Cerebellar cortex (tissue), 1 donor: ENCODE results near the gene SEPHS1.
"Not testable (repeated sequence)": the region's sequence is repeated elsewhere in the genome, so short reads cannot be mapped to it uniquely, and the experiment has no call there.

ENCODE experiments used
- DNase-seq: peaks from one replicate; pipeline ENCODE4 v3.0.0-alpha.2; 2015; ENCODE audit warnings: low spot score

The SEPHS1 gene

DNA sequence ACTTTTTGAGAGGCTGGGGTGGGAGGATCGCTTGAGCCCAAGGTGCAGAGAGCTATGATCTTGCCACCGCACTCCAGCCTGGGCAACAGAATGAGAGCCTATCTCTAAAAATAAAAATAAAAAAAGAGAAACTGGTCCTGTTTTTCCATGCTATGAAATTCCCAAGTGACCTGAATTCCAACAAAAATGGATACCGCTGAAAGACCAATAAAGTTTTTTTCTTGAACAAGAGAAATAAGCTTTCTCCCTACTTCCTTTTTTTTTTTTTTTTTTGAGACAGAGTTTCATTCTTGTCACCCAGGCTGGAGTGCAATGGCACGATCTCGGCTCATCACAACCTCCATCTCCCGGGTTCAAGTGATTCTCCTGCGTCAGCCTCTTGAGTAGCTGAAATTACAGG is 12.5 kb upstream of the SEPHS1 start:
- DNase-seq = no peak

DNA sequence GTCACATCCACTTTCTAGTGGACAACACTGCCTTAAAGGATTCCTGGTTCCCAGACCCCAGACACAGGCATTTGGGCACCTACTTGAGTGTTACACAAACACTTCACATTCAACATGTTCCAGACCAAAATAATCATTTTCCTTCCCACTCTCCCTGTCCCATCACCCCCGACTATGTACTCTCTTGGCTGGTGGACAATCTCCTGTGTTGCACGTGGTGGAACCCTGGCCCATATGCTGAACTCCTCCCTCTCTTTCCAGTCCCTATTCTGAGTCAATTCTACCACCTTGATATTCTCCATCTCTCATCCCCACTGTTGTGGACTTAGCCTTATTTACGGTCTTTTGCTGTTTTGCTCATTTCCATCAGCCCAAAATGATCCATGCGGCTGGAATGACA is 8.3 kb upstream of the SEPHS1 start:
- DNase-seq = no peak

DNA sequence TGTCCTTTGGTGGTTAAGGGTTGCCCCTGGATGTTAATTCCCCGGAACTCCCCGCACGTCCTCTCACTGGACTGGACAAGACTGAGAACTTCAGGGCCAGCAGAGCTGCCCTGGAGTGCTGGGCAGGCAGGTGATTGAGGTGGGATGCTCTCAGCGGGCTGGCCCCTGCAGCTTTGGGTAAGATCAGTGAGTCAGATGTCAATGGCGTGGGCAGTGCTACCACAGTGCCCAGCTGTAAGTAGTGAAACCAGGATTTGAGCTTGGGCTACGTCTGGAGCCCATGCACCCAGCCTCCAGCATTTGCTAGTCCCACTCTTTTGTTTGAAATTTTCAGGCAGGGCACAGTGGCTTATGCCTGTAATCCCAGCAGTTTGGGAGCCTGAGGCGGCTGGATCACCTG is 6.7 kb upstream of the SEPHS1 start:
- DNase-seq = no peak

DNA sequence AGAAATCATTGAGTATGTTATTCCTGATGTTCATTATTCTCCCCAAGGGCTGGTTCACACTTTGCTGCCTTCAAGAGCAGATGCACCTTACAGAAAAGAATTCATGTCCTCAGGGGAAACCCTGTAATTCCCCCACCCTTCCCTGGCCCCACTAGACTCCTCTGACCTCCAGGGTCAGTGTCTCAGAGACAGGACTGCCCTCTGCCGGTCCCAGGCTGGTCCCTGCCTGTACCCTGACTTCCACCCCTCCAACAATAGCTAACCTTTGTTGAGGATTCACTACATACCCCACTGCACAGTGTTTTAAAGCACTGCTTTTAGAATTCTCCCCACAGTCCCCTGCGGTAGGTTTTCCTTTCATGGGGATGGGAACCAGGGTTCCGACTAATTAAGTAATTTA is 4.4 kb upstream of the SEPHS1 start:
- no peak for DNase-seq

DNA sequence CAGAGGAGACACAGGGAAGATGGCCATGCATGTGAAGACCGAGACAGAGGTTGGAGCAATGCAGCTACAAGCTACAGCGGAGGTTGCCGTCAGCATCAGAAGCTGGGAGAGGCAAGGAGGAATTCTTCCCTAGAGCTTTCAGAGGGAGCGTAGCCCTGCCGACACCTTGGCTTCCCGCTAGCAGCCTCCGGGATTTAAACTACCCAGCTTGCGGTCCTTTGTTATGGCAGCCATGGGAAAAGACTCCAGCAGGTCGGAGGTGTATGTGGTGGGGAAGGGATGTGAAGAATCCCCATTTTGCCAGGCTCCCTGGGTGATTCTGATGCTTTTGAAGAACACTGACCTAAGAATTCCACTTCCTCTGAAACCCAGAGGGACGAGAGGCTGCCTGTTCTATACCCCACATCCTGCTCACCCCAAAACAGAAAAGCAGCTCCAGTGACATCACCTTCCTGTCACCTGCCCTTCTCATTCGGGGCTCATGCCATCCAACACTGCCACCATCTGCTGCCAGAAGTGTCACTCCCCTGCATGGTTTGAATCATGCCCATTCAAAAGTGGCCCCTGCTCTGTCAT is 3.3 kb upstream of the SEPHS1 start:
- DNase-seq = no peak

DNA sequence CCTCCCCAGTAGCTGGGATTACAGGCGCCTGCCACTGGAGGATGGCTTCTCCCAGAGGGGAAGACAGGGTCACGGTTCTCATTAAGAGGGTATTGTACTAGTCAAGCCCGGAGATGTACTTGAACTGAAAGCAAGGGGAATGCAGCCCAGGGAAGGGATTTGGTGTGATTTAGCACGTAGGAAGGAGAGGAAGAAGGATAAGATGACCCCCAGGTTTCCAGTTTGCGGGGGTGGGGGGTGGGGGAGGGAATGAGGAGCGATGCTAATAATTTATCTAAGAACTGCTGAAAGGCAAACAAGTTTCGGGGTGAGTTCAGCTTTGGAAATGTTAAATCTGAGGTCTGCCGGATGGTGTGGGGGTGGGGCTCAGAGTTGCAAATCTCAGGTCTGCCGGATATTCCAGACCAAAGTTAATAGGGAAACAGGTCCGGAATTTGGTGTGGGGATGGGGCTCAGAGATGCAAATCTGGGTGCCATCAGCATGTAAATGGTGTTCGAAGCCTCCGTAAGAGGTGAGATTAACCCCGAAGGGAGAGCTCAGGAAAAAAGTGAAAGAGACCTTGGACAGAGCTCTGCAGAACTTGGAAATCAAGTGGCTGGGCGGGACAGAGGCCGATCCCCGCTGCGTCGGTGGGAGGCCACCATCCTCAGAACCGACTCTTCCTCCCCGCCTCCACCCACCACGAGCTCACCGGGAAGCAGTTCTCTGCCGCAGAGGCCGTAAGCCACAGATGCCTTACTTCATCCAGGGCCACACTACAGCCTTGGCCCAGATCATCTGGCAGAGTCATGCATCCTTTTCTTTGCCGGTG is 1.6 kb upstream of the SEPHS1 start:
- peak; percentile 30 for DNase-seq

DNA sequence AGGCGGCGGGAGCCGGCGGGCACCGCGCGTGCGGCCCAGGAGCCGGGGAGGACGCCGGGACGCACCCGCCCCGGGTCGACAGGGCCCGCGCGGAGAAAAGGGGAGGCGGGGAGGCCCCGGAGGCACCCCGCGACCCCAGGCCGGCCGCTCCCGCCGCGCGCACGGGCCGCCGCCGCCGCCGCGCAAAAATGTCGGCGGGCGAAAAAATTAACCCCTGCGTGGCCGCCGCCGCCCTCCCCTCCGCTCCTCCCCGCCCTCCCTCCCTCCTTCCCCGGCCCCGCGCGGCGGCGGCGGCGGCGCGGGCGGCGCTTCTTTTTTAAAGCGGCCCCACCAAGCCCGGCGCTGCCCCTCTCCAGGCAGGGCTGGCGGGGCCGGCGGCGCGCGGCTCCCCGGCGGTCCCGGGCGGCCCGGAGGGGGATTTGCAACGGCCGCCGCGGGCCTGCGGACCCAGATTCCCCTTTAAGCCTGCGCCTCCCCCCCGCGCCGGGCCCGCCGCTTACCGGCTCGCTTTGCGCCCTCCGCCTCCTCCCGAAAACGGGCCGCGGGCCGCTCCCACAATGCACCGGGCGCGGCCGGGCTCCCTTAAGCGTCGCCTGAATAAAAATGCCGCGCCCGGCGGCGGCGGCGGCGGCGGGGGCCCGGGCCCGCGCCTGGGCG is 465 bp downstream of the SEPHS1 start:
- DNase-seq = peak; percentile 66

DNA sequence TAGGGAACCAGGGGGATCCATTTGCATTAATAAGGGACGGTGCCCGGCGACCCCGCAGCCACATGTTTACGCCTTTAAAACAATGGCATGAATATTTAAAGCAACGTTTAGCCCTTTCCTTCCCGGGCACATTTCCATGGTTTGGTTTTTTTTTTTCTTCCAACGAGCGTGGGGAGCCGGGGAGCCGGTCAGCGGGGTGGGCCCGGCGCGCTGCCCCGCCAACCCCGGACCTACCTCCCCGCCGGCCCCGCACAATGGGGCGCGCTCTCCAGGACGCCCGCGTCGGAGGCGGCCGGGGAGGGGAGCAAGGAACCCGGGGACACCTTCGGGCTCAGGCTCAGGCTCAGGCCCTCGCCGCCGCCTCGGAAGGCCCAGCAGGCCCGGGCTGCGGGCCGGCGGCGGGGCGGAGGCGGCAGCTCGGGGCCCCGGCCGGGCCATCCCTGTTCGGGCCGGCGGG is 1.0 kb downstream of the SEPHS1 start:
- peak; percentile 22 for DNase-seq

DNA sequence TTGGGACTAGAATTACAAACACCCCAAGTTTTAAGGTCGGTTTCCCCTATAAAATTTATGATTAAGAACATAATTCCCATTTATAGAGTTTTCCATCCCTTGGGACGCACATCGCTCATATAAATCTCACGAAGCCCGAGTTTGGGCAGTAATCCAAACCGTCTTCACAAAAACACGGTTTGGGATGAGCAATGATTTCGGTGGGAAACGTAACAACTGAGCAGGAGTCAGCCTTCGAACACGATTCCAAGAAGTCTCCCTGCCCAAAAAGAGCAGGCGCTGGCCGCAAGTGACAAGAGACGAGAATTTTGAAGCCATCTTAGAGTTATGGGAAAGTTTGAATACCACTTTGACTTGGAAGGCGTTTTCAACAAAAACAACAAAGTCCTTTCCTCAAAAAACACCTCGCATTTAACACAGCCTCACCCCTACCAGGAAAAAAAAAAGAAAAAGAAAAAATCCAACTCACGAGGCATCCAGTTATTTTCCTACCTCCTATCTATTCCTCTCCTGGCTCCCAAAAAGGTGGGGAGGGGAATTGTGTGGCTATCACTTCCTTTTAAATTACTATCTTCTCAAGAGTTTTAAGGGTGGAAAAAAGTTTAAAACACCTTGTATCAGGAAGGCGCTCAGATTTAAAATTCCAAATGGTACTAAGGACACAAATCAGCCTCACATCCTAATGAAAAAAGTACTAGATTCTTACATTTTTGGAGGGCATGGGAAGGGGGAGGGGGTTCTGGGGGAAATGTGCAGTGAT is 1.6 kb downstream of the SEPHS1 start:
- DNase-seq = peak; percentile 39

DNA sequence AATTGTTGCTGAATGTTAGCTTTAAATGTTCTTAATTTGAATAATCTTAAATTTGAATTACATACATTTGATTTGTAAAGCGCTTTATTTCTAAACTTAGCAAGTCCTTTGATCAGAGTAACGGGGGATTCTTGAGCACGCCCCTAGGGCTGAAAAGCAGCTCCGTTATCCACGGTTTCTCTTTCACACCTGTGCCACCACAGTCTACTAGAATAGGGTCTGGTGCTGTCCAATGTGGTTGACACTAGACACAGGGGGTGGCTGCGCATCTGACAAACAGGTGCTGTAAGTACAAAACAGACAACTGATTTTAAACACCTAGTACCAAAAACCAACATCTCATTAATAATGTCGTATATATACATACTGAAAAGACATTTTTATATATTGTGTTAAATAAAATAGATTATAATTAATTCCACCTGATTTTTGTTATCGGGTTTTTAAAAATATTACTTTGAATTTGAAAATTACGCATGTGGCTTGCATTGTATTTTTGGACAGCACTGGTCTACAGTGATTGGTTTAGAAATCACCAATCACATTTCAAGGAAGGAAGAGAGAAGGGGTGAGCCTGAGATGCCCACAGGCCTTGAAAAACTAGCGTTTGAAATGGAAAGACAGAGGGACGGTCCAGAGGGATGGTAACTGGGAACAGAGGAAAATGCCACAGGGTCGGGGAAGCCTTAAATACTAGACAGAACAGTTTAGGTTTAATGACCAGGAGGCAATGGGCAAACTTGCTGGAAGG is 7.3 kb downstream of the SEPHS1 start:
- DNase-seq = peak; percentile 78

DNA sequence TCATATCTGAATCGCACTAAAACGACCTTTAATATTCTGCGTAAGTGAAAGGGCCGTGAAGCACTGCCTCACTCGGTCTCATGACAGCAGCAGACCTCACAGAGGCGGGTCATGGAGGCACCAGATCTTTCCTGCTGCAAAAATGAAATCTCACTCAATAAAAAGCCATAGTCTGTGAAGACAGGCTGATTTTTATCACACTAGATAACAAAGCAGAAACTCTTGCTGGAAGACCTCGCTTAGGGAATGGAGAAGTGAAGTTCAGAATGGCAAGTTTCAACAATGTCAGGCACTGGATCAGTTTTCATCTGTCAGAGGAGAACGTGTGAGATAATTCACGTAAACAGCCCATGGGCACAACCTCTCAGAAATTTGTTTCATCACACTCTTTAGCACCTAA is 8.0 kb downstream of the SEPHS1 start:
- DNase-seq = peak; percentile 36

DNA sequence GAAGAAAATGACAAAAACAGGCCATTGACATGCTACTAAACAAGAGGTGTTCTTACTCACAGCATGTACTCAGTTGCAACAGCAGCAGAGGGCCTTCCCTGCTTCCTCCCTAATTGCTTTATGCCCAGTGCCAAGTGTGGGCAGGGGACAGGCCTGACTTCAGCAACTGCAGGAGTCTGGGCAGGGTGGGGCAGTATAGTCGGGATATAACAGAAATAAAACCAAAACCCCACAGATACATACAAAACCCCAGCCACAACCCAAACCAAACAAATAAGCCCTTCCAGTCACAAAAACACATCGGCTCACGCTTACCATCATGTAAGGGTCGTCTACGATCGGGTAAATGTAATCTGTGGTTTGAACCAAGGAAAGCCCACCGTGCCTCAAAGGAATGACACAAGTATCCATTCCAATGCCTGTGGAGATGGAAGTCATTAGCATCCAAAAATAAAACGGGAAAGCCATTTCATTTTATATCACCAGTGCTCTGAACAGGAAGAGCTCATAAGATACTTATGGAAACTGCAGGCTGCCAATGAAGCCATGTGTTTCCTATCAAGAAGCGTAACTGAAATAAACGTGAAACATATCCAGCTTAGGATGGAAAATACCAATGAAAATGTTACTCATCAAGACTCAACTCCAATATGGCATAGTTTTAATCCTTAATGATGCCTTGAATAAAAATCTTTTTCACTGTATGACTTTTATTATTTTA is 9.5 kb downstream of the SEPHS1 start:
- peak; percentile 34 for DNase-seq

DNA sequence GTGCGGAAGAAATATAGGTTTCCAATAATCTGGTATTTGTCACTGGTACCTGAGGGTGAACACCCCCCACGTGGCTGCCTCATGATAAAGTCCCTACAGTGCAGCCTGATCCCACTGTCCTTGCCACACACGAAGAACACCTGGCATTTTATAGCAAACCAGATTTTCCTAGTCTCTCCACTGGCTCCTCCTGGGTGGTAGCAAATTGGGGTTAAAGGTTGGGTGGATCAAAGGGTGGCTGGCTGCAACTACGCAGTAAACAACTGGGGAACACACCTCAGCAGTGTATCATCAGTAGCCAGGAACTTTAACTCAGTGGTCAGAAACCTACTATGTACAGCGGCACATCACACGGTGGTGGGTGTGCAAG is 10.3 kb downstream of the SEPHS1 start:
- DNase-seq = no peak

DNA sequence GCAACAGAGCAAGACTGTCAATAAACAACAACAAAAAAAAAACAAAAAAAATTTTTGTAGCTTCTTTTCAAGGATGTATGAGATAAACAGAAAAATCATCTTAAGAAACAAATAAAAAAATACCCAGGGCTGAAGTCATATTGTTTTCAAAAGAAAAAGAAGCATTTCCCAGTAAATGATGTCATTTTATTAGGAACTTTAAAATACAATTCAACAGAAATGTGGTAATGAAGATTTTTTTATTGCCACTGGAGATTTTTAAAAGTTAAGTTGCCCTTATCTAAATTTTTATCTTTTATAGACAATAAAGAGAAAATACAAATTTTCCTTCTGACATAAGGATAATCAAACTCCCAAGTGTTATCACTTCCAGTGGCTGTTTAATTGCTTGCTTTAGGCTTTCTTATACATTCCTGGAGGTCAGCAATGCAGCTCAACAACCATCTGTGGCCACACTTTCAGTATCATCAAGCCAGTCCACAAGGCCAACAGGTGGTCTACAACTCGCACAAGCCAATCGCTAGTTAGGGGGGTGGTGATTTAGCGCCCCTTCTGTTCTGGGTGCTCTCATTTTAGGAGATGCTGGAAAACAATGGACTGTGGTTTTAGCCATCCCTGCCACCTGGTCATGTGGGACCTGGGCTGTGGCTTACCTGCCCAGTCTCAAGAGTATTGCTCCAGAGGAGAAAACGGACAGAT is 10.8 kb downstream of the SEPHS1 start:
- no peak for DNase-seq

DNA sequence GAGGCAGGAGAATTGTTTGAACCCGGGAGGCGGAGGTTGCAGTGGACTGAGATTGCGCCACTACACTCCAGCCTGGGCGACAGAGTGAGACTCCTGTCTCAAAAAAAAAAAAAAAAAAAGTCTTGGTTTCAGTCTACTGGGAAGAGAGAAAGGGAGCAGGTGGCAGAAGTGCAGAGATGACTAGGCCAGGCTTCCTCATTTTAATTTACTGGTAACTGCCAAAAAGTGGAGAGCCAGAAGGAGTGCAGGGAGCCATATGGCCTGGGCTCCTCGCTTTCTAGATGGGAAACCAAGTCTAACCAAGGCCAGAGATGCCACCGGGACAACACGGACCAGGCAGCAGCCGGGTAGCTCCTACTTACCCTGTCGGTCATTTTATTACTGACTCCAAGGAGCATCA is 12.2 kb downstream of the SEPHS1 start:
- DNase-seq = peak; percentile 94

DNA sequence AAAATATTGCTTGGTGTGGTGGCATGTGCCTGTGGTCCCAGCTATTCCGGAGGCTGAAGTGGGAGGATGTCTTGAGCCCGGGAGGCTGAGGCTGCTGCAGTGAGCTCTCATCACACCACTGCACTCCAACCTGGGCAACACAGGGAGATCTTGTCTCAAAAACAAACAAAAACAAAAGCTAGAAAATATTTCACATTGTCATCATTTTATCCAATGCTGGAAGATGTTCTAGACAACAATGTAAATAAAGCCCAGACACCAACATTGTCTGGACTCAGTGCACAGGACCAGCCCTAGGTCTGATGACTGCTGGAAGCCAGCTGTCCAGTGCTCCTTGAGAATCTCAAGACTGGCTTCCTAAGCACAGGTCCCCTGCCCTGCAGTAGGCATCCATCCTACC is 13.5 kb downstream of the SEPHS1 start:
- DNase-seq = no peak

DNA sequence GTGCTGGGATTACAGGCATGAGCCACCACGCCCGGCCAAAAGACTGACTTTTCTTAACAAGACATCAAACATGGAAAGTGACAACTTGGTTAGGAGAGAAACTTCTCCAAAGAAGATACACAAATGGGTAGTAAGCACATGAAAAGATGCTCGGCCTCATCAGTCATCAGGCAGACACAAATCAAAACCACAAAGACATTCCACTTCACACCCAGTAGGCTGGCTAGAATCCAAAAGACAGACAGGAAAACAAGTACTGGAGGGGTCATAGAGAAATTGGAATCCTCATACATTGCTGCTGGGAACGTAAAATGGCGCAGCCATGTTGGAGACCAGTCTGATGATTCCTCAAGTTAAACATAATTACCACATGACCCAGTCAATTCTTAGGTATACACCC is 16.4 kb downstream of the SEPHS1 start:
- no peak for DNase-seq

DNA sequence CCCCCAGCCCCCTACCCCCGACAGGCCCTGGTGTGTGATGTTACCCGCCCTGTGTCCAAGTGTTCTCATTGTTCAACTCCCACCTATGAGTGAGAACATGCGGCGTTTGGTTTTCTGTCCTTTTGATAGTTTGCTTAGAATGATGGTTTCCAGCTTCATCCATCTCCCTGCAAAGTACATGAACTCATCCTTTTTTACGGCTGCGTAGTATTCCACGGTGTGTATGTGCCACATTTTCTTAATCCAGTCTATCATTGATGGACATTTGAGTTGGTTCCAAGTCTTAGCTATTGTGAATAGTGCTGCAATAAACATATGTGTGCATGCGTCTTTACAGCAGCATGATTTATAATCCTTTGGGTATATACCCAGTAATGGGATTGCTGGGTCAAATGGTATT is 17.1 kb downstream of the SEPHS1 start:
- not testable (repeated sequence) for DNase-seq

DNA sequence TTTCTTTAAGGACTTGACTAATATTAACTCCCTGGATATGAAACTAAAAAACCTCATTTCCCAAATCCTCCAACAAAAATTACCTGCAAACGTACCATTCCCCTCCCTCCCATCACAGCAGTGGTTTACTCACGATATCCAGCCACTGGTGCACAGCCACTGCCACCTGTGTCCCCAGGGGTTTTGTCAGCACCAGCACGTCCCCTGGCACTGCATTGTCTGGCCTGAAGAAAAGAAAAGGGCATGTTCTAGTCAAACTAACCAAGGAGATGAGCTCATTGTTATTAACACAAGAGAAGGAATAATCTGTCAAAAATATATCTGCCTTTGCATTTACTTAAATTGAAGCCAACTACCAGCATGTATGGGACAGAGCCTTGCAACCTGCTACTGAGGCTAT is 18.5 kb downstream of the SEPHS1 start:
- DNase-seq = no peak

DNA sequence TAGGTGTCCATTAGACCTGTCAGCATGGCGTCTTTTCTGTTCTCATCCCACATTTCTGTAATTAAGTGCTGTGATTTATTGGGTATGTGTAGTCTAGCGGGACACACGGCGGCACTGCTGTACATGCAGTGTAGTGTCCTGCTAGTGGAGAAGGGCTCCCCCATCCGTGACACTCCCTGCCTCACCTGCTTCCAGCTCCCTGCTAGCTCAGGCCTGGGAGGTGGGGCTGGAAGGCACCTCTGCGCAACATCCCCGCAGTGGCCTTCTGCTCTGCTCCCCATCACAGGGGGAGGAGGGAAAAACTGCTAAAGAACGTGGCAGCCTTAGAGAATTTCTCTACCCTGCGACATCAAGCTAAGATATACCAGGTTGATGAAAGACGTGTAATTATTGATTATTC is 19.5 kb downstream of the SEPHS1 start:
- DNase-seq = no peak

DNA sequence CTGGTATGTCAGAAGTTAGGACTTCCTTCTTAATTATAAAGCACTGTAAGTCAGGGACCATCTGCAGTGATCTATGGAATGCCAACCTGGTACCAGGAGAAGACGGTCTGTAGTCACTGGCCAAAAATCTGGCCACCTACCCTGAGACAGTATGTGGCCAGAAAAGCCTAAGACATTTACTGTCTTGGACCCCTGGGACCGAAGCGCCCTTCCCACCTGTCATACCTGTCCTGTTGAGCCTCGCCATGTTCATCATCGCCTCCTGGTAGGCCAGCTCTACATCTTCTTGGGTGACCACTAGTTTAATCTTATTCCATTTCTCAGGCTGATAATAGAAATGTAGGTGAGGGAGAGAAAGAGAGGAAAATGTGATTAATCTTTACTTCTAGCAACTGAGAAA is 20.0 kb downstream of the SEPHS1 start:
- DNase-seq = no peak
